ENCODE data around the gene MB.
"Not testable (repeated sequence)": the region's sequence is repeated elsewhere in the genome, so short reads cannot be mapped to it uniquely, and the experiment has no call there.

The MB gene

GRCh38 chr22:35625763-35626432 lies 8.8 kb upstream of the MB start:
- Histone ChIP-seq H3K9me3 (ENCODE audit: control insufficient read depth, insufficient read depth, low read length) (no peaks in the 10 kb centered on the region), H3K9ac (ENCODE audit: low read depth, low read length) (no peak overlapping the region), H3K27ac (ENCODE audit: low read depth, low read length) (no peak overlapping the region), H3K36me3 (ENCODE audit: control insufficient read depth, insufficient read depth, low read length) (no peaks in the 10 kb centered on the region), H3K27me3 (ENCODE audit: control insufficient read depth, insufficient read depth, low read length) (no peaks in the 10 kb centered on the region), H3K4me1 (ENCODE audit: control insufficient read depth, insufficient read depth, low read length) (peaks cover 14% of the 10 kb centered on the region), H3K4me3 (ENCODE audit: low read depth, low read length) (no peak overlapping the region)

- H3K36me3 ChIP-seq (ENCODE audit: control insufficient read depth, insufficient read depth, low read length) = no peaks in the 10 kb centered on the region
These were observed 7.4 kb upstream of the MB start for GRCh38 chr22:35624547-35624946.

GRCh38 chr22:35623885-35624284 lies 6.8 kb upstream of the MB start:
- peaks cover 11% of the 10 kb centered on the region; the same call in 1 of the 2 replicates for H3K4me1 ChIP-seq (ENCODE audit: control insufficient read depth, insufficient read depth, low read length)
- H3K9ac ChIP-seq (ENCODE audit: low read depth, low read length); H3K27ac ChIP-seq (ENCODE audit: low read depth, low read length); H3K9me3 ChIP-seq (ENCODE audit: control insufficient read depth, insufficient read depth, low read length); H3K4me3 ChIP-seq (ENCODE audit: low read depth, low read length); H3K27me3 ChIP-seq (ENCODE audit: control insufficient read depth, insufficient read depth, low read length); H3K36me3 ChIP-seq (ENCODE audit: control insufficient read depth, insufficient read depth, low read length): not testable (repeated sequence)

More at GRCh38 chr22:35624547-35624946, 7.4 kb upstream of the MB start:
- H3K27me3 ChIP-seq (ENCODE audit: control insufficient read depth, insufficient read depth, low read length) = no peaks in the 10 kb centered on the region
- peaks cover 11% of the 10 kb centered on the region; the same call in 1 of the 2 replicates for H3K4me1 ChIP-seq (ENCODE audit: control insufficient read depth, insufficient read depth, low read length)
- no peak overlapping the region for H3K9ac ChIP-seq (ENCODE audit: low read depth, low read length)
- no peak overlapping the region for H3K4me3 ChIP-seq (ENCODE audit: low read depth, low read length)
- no peaks in the 10 kb centered on the region for H3K9me3 ChIP-seq (ENCODE audit: control insufficient read depth, insufficient read depth, low read length)
- H3K27ac ChIP-seq (ENCODE audit: low read depth, low read length) = no peak overlapping the region

GRCh38 chr22:35622191-35622913 lies 5.2 kb upstream of the MB start:
- Histone ChIP-seq H3K27me3 (ENCODE audit: control insufficient read depth, insufficient read depth, low read length) (no peaks in the 10 kb centered on the region), H3K4me3 (ENCODE audit: low read depth, low read length) (no peak overlapping the region), H3K27ac (ENCODE audit: low read depth, low read length) (no peak overlapping the region), H3K9me3 (ENCODE audit: control insufficient read depth, insufficient read depth, low read length) (no peaks in the 10 kb centered on the region), H3K36me3 (ENCODE audit: control insufficient read depth, insufficient read depth, low read length) (no peaks in the 10 kb centered on the region), H3K9ac (ENCODE audit: low read depth, low read length) (no peak overlapping the region), H3K4me1 (ENCODE audit: control insufficient read depth, insufficient read depth, low read length) (peaks cover 11% of the 10 kb centered on the region; the same call in 1 of the 2 replicates)

GRCh38 chr22:35621451-35621850 lies 4.3 kb upstream of the MB start:
- Histone ChIP-seq H3K27me3 (ENCODE audit: control insufficient read depth, insufficient read depth, low read length) (no peaks in the 10 kb centered on the region), H3K9me3 (ENCODE audit: control insufficient read depth, insufficient read depth, low read length) (no peaks in the 10 kb centered on the region), H3K4me1 (ENCODE audit: control insufficient read depth, insufficient read depth, low read length) (peaks cover 11% of the 10 kb centered on the region; the same call in 1 of the 2 replicates), H3K9ac (ENCODE audit: low read depth, low read length) (no peak overlapping the region), H3K27ac (ENCODE audit: low read depth, low read length) (no peak overlapping the region), H3K36me3 (ENCODE audit: control insufficient read depth, insufficient read depth, low read length) (no peaks in the 10 kb centered on the region), H3K4me3 (ENCODE audit: low read depth, low read length) (no peak overlapping the region)

- no peak overlapping the region for H3K27ac ChIP-seq (ENCODE audit: low read depth, low read length)
- no peaks in the 10 kb centered on the region for H3K9me3 ChIP-seq (ENCODE audit: control insufficient read depth, insufficient read depth, low read length)
- H3K36me3 ChIP-seq (ENCODE audit: control insufficient read depth, insufficient read depth, low read length) = no peaks in the 10 kb centered on the region
- H3K4me1 ChIP-seq (ENCODE audit: control insufficient read depth, insufficient read depth, low read length) = peaks cover 11% of the 10 kb centered on the region; the same call in 1 of the 2 replicates
- no peak overlapping the region for H3K4me3 ChIP-seq (ENCODE audit: low read depth, low read length)
- no peak overlapping the region for H3K9ac ChIP-seq (ENCODE audit: low read depth, low read length)
- no peaks in the 10 kb centered on the region for H3K27me3 ChIP-seq (ENCODE audit: control insufficient read depth, insufficient read depth, low read length)
These were observed 3.6 kb upstream of the MB start for GRCh38 chr22:35620624-35621251.

GRCh38 chr22:35619336-35620094 lies 2.4 kb upstream of the MB start:
- H3K36me3 ChIP-seq (ENCODE audit: control insufficient read depth, insufficient read depth, low read length) = no peaks in the 10 kb centered on the region
- no peaks in the 10 kb centered on the region for H3K9me3 ChIP-seq (ENCODE audit: control insufficient read depth, insufficient read depth, low read length)
- H3K9ac ChIP-seq (ENCODE audit: low read depth, low read length) = no peak overlapping the region
- no peak overlapping the region for H3K27ac ChIP-seq (ENCODE audit: low read depth, low read length)
- no peak overlapping the region for H3K4me3 ChIP-seq (ENCODE audit: low read depth, low read length)
- no peaks in the 10 kb centered on the region for H3K27me3 ChIP-seq (ENCODE audit: control insufficient read depth, insufficient read depth, low read length)
- H3K4me1 ChIP-seq (ENCODE audit: control insufficient read depth, insufficient read depth, low read length) = peaks cover 11% of the 10 kb centered on the region; the same call in 1 of the 2 replicates

- H3K9ac ChIP-seq (ENCODE audit: low read depth, low read length) = no peak overlapping the region
- H3K27me3 ChIP-seq (ENCODE audit: control insufficient read depth, insufficient read depth, low read length) = no peaks in the 10 kb centered on the region
- H3K4me1 ChIP-seq (ENCODE audit: control insufficient read depth, insufficient read depth, low read length) = peaks cover 11% of the 10 kb centered on the region; the same call in 1 of the 2 replicates
- H3K36me3 ChIP-seq (ENCODE audit: control insufficient read depth, insufficient read depth, low read length) = no peaks in the 10 kb centered on the region
- no peak overlapping the region for H3K4me3 ChIP-seq (ENCODE audit: low read depth, low read length)
- no peak overlapping the region for H3K27ac ChIP-seq (ENCODE audit: low read depth, low read length)
- no peaks in the 10 kb centered on the region for H3K9me3 ChIP-seq (ENCODE audit: control insufficient read depth, insufficient read depth, low read length)
These were observed 1.5 kb upstream of the MB start for GRCh38 chr22:35618427-35619223.

- Histone ChIP-seq H3K4me3 (ENCODE audit: low read depth, low read length) (no peak overlapping the region), H3K36me3 (ENCODE audit: control insufficient read depth, insufficient read depth, low read length) (no peaks in the 10 kb centered on the region), H3K4me1 (ENCODE audit: control insufficient read depth, insufficient read depth, low read length) (no peaks in the 10 kb centered on the region), H3K27ac (ENCODE audit: low read depth, low read length) (no peak overlapping the region), H3K27me3 (ENCODE audit: control insufficient read depth, insufficient read depth, low read length) (no peaks in the 10 kb centered on the region), H3K9ac (ENCODE audit: low read depth, low read length) (no peak overlapping the region), H3K9me3 (ENCODE audit: control insufficient read depth, insufficient read depth, low read length) (no peaks in the 10 kb centered on the region)
These were observed 1.1 kb downstream of the MB start for GRCh38 chr22:35616043-35616442.

- Histone ChIP-seq H3K4me1 (ENCODE audit: control insufficient read depth, insufficient read depth, low read length) (no peaks in the 10 kb centered on the region), H3K9ac (ENCODE audit: low read depth, low read length) (no peak overlapping the region), H3K9me3 (ENCODE audit: control insufficient read depth, insufficient read depth, low read length) (no peaks in the 10 kb centered on the region), H3K36me3 (ENCODE audit: control insufficient read depth, insufficient read depth, low read length) (no peaks in the 10 kb centered on the region), H3K27ac (ENCODE audit: low read depth, low read length) (no peak overlapping the region), H3K27me3 (ENCODE audit: control insufficient read depth, insufficient read depth, low read length) (no peaks in the 10 kb centered on the region), H3K4me3 (ENCODE audit: low read depth, low read length) (no peak overlapping the region)
These were observed 2.0 kb downstream of the MB start for GRCh38 chr22:35615156-35615555.

Measured in HUES48 (cell line).